ENCODE results near the gene PPP2R2B.

The PPP2R2B gene

DNA sequence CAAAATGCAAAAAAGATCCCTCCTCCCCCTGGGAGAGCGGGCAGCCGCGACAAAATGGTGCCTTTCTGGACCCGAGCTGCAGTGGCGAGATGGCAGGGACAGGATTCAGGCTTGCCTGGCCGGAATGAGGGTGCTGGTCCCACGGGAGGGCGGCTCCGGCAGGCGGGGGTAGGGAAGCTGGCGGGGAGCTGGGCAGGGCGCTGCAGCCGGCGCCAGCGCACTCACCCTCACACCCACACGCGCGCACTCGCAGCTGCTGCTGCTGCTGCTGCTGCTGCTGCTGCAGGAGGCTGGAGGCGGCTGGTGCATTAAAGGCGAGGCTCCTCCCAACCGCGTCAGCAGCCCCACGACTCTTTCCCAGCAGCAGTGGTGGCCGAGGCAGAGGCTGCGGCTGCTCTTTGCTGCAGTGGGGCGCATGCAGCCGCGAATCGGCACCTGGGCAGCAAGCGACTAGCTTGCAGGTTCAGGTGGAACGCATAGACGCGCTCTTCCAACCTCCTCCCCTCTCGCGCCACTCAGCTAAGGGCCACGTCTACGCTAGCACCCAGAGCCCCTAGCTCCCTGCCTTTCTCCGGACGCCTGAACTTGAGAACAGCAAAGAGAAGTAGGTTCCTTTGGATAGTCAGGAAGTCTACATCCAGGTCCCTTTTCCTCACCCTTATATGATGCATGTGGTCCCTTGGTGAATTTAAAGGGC lies at the start of gene PPP2R2B:
Gene PPP2R2B (minus strand): TSS at position 282 of the 697 bp plus-strand sequence.
- DNase-seq (ENCODE audit: insufficient read length, low spot score) (no peak), FAIRE-seq (no peak)

DNA sequence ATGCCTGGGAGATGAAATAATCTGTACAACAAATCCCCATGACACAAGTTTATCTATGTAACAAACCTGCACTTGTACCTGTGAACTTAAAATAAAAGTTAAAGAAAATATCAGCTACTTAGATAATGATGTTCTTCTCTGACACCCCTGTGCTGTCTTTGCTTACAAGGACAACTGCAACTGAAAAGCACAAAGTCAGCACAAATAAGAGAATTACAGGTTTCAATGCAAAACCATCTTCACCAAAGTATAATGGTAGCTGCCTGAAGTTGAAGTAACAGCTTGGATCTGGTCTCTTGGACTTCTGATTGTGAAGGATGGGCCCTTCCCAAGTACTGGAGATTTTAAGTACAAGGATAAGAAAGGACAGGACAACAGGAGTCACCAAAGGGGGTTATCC lies 45.6 kb upstream of the PPP2R2B start:
- FAIRE-seq: no peak
- no peak for DNase-seq (ENCODE audit: insufficient read length, low spot score)

GRCh38 chr5:146921225-146921624 lies 42.7 kb upstream of the PPP2R2B start:
- FAIRE-seq: no peak
- DNase-seq (ENCODE audit: insufficient read length, low spot score): no peak

DNA sequence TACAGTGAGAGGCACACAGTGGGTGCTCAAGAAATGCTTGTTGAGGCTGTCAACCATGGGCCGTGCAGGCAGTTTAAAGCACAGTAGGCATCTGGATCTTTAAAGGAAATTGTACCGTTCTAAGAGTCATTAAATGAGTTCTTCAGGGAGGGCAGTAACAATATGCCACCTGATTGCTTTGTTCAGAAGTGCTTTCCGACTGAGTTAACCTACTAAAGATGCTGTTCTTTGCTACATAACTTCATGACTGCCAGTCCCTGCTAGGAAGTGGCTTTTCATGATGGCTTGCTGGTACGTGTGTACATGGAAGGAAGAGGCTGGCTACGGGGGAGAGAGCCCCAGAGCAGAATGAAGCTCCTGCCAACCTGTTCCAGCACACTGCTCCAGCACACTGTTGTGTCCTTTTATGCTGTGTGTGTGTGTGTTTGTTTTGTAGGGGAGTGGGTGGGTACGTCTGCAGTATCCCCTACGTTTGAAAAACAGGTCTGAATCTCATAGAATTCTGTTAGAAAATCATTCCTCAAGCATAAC lies 41.9 kb upstream of the PPP2R2B start:
- FAIRE-seq: no peak
- no peak for DNase-seq (ENCODE audit: insufficient read length, low spot score)

- DNase-seq (ENCODE audit: insufficient read length, low spot score): no peak
- FAIRE-seq: no peak
These were observed 40.7 kb upstream of the PPP2R2B start for GRCh38 chr5:146919304-146919703.

DNA sequence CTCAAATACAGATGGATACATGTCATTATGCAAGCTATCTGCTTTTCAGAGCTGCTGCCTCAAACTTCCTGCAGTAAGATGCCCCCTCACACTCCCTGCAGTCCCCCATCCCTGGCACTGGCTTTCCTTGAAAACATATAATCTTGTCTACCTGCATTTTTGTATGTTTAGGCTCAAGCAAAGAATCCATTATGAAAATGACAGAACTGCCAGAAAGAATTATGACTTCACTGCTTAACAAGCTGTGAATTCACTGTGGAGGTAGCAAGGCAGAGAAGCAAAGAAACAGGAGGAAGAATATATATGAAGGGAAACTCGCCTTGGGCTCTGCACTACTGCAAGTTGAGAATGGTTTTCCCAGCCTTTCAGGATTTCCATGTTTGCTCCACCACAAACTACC lies 39.4 kb upstream of the PPP2R2B start:
- DNase-seq (ENCODE audit: insufficient read length, low spot score) (no peak), FAIRE-seq (no peak)

DNA sequence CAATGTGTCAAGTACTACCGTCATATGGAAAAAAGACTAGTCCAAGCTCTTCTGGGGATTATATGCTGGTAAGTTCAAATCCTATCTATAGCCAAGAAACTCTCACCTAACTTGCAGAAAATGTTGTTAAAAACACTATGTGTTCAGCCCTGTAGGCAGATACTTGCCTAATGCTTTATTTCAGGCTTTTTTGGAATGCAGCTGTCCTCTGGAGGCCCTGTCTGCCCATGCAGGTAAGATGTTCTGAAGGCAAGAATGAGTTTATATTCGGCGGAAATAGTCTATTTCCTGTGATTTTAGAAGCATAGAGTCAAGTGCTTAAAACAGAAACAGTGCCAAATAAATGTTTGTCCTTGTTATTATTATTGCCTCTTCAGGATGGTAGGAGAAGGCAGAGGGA lies 34.3 kb upstream of the PPP2R2B start:
- DNase-seq (ENCODE audit: insufficient read length, low spot score): no peak
- FAIRE-seq: no peak

DNA sequence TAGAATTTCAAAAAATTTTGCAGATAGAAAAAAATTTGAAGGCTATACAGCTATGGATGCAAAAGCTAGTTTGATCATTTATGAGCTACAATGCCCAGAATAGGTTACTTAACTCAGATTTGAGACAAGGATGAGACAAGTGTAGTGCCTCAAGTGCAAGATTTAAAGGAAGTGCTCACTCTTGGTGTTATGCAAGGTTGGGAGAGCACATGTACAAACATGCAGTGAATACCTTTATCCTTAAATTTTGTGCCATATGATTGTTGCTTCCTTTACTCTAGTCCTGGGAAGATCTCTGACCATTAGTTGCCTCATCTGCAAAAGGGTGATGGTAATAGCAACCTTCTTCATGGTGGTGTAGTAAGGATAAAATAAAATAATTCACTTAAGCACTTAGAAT lies 31.7 kb upstream of the PPP2R2B start:
- no peak for DNase-seq (ENCODE audit: insufficient read length, low spot score)
- no peak for FAIRE-seq

GRCh38 chr5:146909255-146910068 lies 30.9 kb upstream of the PPP2R2B start:
- FAIRE-seq: no peak

DNA sequence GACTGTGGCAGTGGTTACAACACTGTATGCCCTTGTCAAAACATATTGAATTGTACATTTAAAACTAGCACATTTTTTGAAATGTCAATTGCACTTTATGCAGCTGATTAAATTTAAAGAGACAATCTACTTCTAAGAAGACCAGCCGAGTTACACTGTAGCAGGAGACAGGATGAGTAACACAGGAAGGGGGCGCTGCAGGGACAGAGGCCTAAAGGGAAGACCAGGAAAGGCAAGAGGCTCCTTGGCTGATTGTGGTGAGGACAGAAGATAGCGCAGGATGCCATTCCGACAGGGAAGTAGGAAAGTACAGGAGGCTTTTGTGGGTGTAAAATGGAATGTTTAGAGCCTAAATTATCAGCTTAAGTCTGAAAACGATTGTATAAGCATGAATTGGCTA lies 28.2 kb upstream of the PPP2R2B start:
- DNase-seq (ENCODE audit: insufficient read length, low spot score): no peak

More at GRCh38 chr5:146909255-146910068, 30.9 kb upstream of the PPP2R2B start:
- no peak for DNase-seq (ENCODE audit: insufficient read length, low spot score)

GRCh38 chr5:146904890-146905289 lies 26.3 kb upstream of the PPP2R2B start:
- FAIRE-seq: no peak
- DNase-seq (ENCODE audit: insufficient read length, low spot score): no peak

More for the DNA sequence above, 28.2 kb upstream of the PPP2R2B start:
- no peak for FAIRE-seq

DNA sequence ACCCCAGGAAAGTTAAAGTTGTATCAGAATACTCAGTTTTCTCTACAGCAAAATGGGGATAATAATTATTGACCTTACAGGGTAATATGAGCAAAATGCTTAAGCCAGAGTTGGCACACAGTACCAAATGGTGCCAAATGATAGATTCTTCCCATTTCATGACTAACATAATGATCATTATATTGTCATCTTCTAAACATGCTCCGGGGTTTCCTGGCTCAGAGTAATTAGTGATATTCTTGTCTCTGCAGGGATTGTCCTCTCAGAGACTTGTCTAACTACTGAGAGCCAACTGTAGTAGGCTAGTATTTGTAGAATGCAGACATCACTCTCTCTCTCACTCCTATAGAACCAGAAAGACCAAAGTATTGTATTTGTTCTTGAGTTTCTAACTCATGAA lies 25.2 kb upstream of the PPP2R2B start:
- DNase-seq (ENCODE audit: insufficient read length, low spot score) (no peak), FAIRE-seq (no peak)

- FAIRE-seq (no peak), DNase-seq (ENCODE audit: insufficient read length, low spot score) (no peak)
These were observed 23.9 kb upstream of the PPP2R2B start for GRCh38 chr5:146902471-146902870.

DNA sequence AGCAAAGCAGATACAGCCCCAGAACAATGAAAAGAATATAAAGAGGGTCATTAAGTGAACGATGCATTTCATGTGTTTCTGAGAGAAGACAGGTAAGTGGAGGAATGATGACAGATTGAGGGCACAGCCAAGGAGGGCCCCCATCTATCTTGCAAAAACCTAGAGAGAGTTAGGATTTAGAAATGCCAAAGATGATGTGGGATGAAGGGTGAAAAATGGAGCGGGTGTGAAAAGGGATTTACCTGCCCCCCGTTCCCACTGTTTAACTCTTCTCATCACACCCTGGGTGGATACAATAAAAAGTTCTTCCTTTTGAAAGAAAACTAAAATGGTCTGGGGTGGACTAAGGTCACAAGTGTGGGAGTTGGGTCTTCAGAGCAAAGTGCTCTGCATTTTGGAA lies 18.5 kb upstream of the PPP2R2B start:
- FAIRE-seq (no peak), DNase-seq (ENCODE audit: insufficient read length, low spot score) (no peak)

DNA sequence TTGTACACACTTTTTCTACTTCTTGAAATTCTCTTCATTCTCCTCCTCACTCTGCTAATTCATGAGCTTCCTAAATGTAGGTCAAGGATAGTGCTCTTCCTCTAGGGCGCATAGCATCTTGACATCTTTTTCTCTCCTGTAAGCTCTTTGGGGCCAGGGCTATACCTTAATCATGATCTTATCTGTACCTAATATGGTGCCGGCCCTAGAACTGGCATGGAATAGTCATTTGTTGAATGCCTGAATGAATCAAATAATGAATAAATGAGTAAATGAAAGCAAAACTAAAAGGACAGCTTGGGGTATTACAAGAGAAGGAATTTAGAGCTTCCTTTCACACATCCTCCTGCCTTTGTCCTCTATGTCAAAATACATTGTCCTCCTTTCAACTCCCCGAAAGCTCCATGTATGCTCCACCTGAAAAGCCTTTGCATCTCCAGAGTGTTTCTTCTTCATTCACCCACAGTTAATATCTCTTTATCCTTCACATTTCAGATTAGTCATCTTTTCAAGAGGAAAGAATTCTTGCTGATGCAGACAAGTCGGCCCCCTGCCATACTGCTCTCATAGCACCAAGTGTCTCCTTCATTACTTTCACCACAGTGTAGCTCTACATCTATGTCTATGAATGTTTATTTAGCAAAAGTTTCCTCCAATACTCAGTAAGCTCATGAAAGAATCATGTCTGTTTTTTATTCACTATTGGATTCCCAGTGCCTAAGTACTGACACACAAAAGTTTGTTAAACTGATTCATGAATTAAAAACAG lies 16.4 kb upstream of the PPP2R2B start:
- DNase-seq (ENCODE audit: insufficient read length, low spot score): no peak
- FAIRE-seq: no peak

- FAIRE-seq: no peak
- no peak for DNase-seq (ENCODE audit: insufficient read length, low spot score)
These were observed 15.4 kb upstream of the PPP2R2B start for GRCh38 chr5:146893991-146894390.

DNA sequence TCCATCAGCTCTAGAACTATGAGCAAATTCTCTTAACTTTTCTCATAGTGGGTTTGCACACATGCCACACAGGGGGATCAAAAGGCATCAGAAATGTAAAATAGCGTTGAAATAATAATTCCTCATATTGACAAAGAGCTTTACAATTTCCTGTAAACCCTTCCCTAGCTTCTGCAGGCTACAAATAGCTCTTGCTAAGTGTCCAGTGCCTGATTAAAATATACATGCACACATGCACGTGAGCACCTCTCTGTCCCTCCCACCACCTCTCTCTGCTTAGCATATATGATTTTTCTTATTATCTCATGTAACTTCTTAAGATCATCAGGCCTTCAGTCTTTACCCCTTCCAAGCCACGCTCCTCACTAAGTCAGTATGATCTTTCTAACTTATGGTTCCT lies 13.7 kb upstream of the PPP2R2B start:
- FAIRE-seq (no peak), DNase-seq (ENCODE audit: insufficient read length, low spot score) (no peak)

GRCh38 chr5:146891511-146891910 lies 13.0 kb upstream of the PPP2R2B start:
- FAIRE-seq (no peak), DNase-seq (ENCODE audit: insufficient read length, low spot score) (no peak)

DNA sequence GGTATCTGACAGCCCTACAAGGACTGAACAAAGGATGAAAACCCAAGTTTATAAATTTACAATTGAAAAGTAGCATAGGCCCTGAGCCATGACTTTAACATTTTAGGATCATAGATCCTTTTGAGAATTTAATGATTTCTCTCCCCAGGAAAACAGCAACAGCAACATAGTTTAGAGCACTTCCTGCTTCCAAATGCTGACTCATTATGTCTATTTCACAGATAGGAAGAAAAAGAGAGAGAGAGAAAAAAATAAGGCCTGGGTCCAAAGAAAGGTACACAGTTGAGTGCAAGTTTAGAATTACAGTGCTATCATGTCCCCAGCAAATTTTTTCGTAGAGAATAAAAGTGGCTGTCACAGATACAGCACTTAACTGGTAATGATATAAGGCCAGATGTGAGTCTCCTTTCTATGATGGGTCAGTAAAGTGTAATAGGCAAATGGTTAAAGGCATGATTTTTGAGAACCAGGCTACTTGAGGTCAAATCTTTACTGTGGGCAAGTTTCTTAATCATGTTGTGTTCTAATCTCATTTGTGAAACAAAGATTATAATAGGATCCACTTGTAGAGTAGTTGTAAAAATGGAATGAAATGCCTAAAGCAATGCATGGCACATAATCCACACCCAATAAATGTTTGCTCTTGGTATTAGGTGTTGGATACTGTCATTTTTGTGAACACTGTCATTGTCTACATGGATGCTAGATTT lies 12.3 kb upstream of the PPP2R2B start:
- no peak for DNase-seq (ENCODE audit: insufficient read length, low spot score)
- no peak for FAIRE-seq

GRCh38 chr5:146890066-146890465 lies 11.5 kb upstream of the PPP2R2B start:
- no peak for DNase-seq (ENCODE audit: insufficient read length, low spot score)
- no peak for FAIRE-seq

GRCh38 chr5:146889169-146889568 lies 10.6 kb upstream of the PPP2R2B start:
- DNase-seq (ENCODE audit: insufficient read length, low spot score): no peak
- FAIRE-seq: no peak
